HEK293 (cell line): Measurements from ENCODE around the gene RNF224.

ENCODE experiments used
- BCL11A ChIP-seq: fragments of 450-650 bp; formaldehyde crosslinking; IDR thresholded peaks from 2 replicates; pipeline ENCODE4 v1.5.1; 2016; ENCODE audit warnings: low read depth, missing biosample characterization, missing genetic modification characterization
- GLIS1 ChIP-seq: fragments of 450-650 bp; formaldehyde crosslinking; IDR thresholded peaks from 2 replicates; pipeline ENCODE4 v1.5.1; 2016; ENCODE audit warnings: missing biosample characterization, missing genetic modification characterization
- GLIS2 ChIP-seq: fragments of 450-650 bp; formaldehyde crosslinking; IDR thresholded peaks from 2 replicates; pipeline ENCODE4 v1.5.1; 2016; ENCODE audit warnings: missing biosample characterization, missing genetic modification characterization
- HOXD13 ChIP-seq: sonication (generic); formaldehyde crosslinking; IDR thresholded peaks from 2 replicates; pipeline ENCODE4 v1.8.0; 2022; ENCODE audit warnings: missing genetic modification reagents, borderline replicate concordance
- SCRT1 ChIP-seq: fragments of 450-650 bp; formaldehyde crosslinking; IDR thresholded peaks from 2 replicates; pipeline ENCODE4 v1.5.1; 2016; ENCODE audit warnings: missing biosample characterization, missing genetic modification characterization, borderline replicate concordance
- SCRT2 ChIP-seq: fragments of 450-650 bp; formaldehyde crosslinking; IDR thresholded peaks from 2 replicates; pipeline ENCODE4 v1.5.1; 2016; ENCODE audit warnings: missing biosample characterization, missing genetic modification characterization
- SP3 ChIP-seq: fragments of 450-650 bp; formaldehyde crosslinking; IDR thresholded peaks from 2 replicates; pipeline ENCODE4 v1.5.1; 2016; ENCODE audit warnings: missing biosample characterization, missing genetic modification characterization
- ZBTB1 ChIP-seq: fragments of 450-650 bp; formaldehyde crosslinking; IDR thresholded peaks from 2 replicates; pipeline ENCODE4 v1.5.1; 2016; ENCODE audit warnings: missing biosample characterization, missing genetic modification characterization
- ZBTB17 ChIP-seq: fragments of 450-650 bp; formaldehyde crosslinking; IDR thresholded peaks from 2 replicates; pipeline ENCODE4 v1.5.1; 2016; ENCODE audit warnings: missing biosample characterization, missing genetic modification characterization
- ZBTB21 ChIP-seq: fragments of 450-650 bp; formaldehyde crosslinking; IDR thresholded peaks from 2 replicates; pipeline ENCODE4 v1.5.1; 2017; ENCODE audit warnings: missing biosample characterization, missing genetic modification characterization
- ZFP3 ChIP-seq: fragments of 450-650 bp; formaldehyde crosslinking; IDR thresholded peaks from 2 replicates; pipeline ENCODE4 v1.5.1; 2016; ENCODE audit warnings: low read depth, missing biosample characterization, missing genetic modification characterization
- ZNF133 ChIP-seq: fragments of 450-650 bp; formaldehyde crosslinking; IDR thresholded peaks from 2 replicates; pipeline ENCODE4 v1.5.1; 2016; ENCODE audit warnings: missing biosample characterization, missing genetic modification characterization
- ZNF140 ChIP-seq: fragments of 450-650 bp; formaldehyde crosslinking; IDR thresholded peaks from 2 replicates; pipeline ENCODE4 v1.5.1; 2016; ENCODE audit warnings: missing biosample characterization, missing genetic modification characterization
- ZNF146 ChIP-seq: fragments of 450-650 bp; formaldehyde crosslinking; IDR thresholded peaks from 2 replicates; pipeline ENCODE4 v1.5.1; 2016; ENCODE audit warnings: missing biosample characterization, missing genetic modification characterization
- ZNF155 ChIP-seq: fragments of 450-650 bp; formaldehyde crosslinking; IDR thresholded peaks from 2 replicates; pipeline ENCODE4 v1.5.1; 2016; ENCODE audit warnings: missing biosample characterization, missing genetic modification characterization
- ZNF19 ChIP-seq: fragments of 450-650 bp; formaldehyde crosslinking; IDR thresholded peaks from 2 replicates; pipeline ENCODE4; 2016; ENCODE audit warnings: missing biosample characterization, missing genetic modification characterization, low read depth
- ZNF324 ChIP-seq: fragments of 450-650 bp; formaldehyde crosslinking; IDR thresholded peaks from 2 replicates; pipeline ENCODE4 v1.5.1; 2016; ENCODE audit warnings: missing biosample characterization, missing genetic modification characterization
- ZNF423 ChIP-seq: fragments of 450-650 bp; formaldehyde crosslinking; IDR thresholded peaks from 2 replicates; pipeline ENCODE4 v1.5.1; 2016; ENCODE audit warnings: missing biosample characterization, missing genetic modification characterization
- ZNF514 ChIP-seq: fragments of 450-650 bp; formaldehyde crosslinking; IDR thresholded peaks from 2 replicates; pipeline ENCODE4 v1.5.1; 2016; ENCODE audit warnings: missing biosample characterization, missing genetic modification characterization
- ZNF521 ChIP-seq: fragments of 450-650 bp; formaldehyde crosslinking; IDR thresholded peaks from 2 replicates; pipeline ENCODE4 v1.5.1; 2017; ENCODE audit warnings: missing biosample characterization, mild to moderate bottlenecking, missing genetic modification characterization
- ZNF777 ChIP-seq: fragments of 450-650 bp; formaldehyde crosslinking; IDR thresholded peaks from 2 replicates; pipeline ENCODE4 v1.5.1; 2017; ENCODE audit warnings: missing biosample characterization, missing genetic modification characterization, borderline replicate concordance
- ZNF792 ChIP-seq: fragments of 450-650 bp; formaldehyde crosslinking; IDR thresholded peaks from 2 replicates; pipeline ENCODE4 v1.5.1; 2016; ENCODE audit warnings: missing biosample characterization, missing genetic modification characterization
- ZXDB ChIP-seq: fragments of 450-650 bp; formaldehyde crosslinking; IDR thresholded peaks from 2 replicates; pipeline ENCODE4 v1.5.1; 2016; ENCODE audit warnings: missing biosample characterization, missing genetic modification characterization
- TF ChIP-seq, protein P1 (sequence below): fragments of 450-650 bp; formaldehyde crosslinking; IDR thresholded peaks from 2 replicates; pipeline ENCODE4 v1.5.1; 2016; ENCODE audit warnings: missing biosample characterization, missing genetic modification characterization
- TF ChIP-seq, protein P2 (sequence below): fragments of 450-650 bp; formaldehyde crosslinking; IDR thresholded peaks from 2 replicates; pipeline ENCODE4 v1.5.1; 2017; ENCODE audit warnings: missing biosample characterization, missing genetic modification characterization
- TF ChIP-seq, protein P3 (sequence below): fragments of 450-650 bp; formaldehyde crosslinking; IDR thresholded peaks from 2 replicates; pipeline ENCODE4 v1.5.1; 2016; ENCODE audit warnings: missing biosample characterization, missing genetic modification characterization, borderline replicate concordance
- TF ChIP-seq, protein P4 (sequence below): fragments of 450-650 bp; formaldehyde crosslinking; IDR thresholded peaks from 2 replicates; pipeline ENCODE4 v1.5.1; 2017; ENCODE audit warnings: missing biosample characterization, missing genetic modification characterization
- TF ChIP-seq, protein P5 (sequence below): fragments of 450-650 bp; formaldehyde crosslinking; IDR thresholded peaks from 2 replicates; pipeline ENCODE4 v1.5.0; 2017; ENCODE audit warnings: missing biosample characterization, missing genetic modification characterization, borderline replicate concordance

The RNF224 gene

DNA sequence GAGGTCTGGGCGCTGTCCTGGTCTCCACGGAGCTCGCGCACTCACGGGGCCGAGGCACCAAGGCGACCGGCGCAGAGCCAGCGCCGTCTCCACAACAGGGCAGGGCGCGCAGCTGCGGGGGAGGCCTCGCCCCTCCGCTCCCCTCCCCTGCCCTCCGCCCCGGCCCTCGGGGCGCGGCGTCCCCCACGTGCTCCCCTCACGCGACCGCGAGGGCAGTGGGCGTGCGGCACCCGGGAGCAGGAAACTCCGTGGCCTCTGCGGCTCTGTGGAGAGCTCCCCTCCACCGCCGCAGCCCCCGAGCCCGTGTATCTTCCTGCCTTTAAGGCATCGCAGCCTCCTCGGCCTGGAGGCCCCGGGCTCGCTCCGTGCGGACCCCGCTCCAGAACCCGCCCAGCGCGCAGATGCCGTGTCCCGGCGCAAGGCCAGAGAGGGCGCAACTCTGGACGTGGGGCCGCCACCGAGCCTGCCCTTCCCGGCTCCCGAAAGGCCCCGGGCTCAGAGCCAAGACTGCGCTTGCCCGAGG lies 13.1 kb downstream of the RNF224 start (continued):
- TF ChIP-seq ZXDB (tag by site-specific recombination) (peak; percentile 92), GLIS2 (peak; percentile 97), ZNF155 (tag by site-specific recombination) (no peak), ZNF423 (0 out of 2 replicates have a peak, but pooled peaks have one; percentile 10), BCL11A (tag by site-specific recombination) (no peak), ZNF777 (tag by site-specific recombination) (peak; percentile 86), SP3 (tag by site-specific recombination) (peak; percentile 57), ZNF521 (tag by site-specific recombination) (no peak), ZBTB1 (tag by site-specific recombination) (peak; percentile 29; the same call in 1 of the 2 replicates), ZFP3 (no peak), ZNF19 (no peak), ZBTB21 (0 out of 2 replicates have a peak, but pooled peaks have one; percentile 27), ZBTB17 (tag by site-specific recombination) (peak; percentile 40; the same call in 1 of the 2 replicates), SCRT1 (no peak), ZNF792 (no peak), ZNF133 (no peak), ZNF140 (tag by site-specific recombination) (no peak), ZNF324 (tag by site-specific recombination) (peak; percentile 93), GLIS1 (peak; percentile 88), SCRT2 (0 out of 2 replicates have a peak, but pooled peaks have one; percentile 35), ZNF146 (peak; percentile 22; the same call in 1 of the 2 replicates), HOXD13 (no peak), ZNF514 (tag by site-specific recombination) (no peak)
- TF ChIP-seq, protein P1, sequence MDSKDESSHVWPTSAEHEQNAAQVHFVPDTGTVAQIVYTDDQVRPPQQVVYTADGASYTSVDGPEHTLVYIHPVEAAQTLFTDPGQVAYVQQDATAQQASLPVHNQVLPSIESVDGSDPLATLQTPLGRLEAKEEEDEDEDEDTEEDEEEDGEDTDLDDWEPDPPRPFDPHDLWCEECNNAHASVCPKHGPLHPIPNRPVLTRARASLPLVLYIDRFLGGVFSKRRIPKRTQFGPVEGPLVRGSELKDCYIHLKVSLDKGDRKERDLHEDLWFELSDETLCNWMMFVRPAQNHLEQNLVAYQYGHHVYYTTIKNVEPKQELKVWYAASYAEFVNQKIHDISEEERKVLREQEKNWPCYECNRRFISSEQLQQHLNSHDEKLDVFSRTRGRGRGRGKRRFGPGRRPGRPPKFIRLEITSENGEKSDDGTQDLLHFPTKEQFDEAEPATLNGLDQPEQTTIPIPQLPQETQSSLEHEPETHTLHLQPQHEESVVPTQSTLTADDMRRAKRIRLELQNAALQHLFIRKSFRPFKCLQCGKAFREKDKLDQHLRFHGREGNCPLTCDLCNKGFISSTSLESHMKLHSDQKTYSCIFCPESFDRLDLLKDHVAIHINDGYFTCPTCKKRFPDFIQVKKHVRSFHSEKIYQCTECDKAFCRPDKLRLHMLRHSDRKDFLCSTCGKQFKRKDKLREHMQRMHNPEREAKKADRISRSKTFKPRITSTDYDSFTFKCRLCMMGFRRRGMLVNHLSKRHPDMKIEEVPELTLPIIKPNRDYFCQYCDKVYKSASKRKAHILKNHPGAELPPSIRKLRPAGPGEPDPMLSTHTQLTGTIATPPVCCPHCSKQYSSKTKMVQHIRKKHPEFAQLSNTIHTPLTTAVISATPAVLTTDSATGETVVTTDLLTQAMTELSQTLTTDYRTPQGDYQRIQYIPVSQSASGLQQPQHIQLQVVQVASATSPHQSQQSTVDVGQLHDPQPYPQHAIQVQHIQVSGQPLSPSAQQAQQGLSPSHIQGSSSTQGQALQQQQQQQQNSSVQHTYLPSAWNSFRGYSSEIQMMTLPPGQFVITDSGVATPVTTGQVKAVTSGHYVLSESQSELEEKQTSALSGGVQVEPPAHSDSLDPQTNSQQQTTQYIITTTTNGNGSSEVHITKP (tag by site-specific recombination) = peak; percentile 71
- TF ChIP-seq, protein P2, sequence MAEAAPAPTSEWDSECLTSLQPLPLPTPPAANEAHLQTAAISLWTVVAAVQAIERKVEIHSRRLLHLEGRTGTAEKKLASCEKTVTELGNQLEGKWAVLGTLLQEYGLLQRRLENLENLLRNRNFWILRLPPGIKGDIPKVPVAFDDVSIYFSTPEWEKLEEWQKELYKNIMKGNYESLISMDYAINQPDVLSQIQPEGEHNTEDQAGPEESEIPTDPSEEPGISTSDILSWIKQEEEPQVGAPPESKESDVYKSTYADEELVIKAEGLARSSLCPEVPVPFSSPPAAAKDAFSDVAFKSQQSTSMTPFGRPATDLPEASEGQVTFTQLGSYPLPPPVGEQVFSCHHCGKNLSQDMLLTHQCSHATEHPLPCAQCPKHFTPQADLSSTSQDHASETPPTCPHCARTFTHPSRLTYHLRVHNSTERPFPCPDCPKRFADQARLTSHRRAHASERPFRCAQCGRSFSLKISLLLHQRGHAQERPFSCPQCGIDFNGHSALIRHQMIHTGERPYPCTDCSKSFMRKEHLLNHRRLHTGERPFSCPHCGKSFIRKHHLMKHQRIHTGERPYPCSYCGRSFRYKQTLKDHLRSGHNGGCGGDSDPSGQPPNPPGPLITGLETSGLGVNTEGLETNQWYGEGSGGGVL (tag by site-specific recombination) = peak; percentile 97
- TF ChIP-seq, protein P3, sequence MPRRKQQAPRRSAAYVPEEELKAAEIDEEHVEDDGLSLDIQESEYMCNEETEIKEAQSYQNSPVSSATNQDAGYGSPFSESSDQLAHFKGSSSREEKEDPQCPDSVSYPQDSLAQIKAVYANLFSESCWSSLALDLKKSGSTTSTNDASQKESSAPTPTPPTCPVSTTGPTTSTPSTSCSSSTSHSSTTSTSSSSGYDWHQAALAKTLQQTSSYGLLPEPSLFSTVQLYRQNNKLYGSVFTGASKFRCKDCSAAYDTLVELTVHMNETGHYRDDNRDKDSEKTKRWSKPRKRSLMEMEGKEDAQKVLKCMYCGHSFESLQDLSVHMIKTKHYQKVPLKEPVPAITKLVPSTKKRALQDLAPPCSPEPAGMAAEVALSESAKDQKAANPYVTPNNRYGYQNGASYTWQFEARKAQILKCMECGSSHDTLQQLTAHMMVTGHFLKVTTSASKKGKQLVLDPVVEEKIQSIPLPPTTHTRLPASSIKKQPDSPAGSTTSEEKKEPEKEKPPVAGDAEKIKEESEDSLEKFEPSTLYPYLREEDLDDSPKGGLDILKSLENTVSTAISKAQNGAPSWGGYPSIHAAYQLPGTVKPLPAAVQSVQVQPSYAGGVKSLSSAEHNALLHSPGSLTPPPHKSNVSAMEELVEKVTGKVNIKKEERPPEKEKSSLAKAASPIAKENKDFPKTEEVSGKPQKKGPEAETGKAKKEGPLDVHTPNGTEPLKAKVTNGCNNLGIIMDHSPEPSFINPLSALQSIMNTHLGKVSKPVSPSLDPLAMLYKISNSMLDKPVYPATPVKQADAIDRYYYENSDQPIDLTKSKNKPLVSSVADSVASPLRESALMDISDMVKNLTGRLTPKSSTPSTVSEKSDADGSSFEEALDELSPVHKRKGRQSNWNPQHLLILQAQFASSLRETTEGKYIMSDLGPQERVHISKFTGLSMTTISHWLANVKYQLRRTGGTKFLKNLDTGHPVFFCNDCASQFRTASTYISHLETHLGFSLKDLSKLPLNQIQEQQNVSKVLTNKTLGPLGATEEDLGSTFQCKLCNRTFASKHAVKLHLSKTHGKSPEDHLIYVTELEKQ (tag by site-specific recombination) = peak; percentile 63; the same call in 1 of the 2 replicates
- TF ChIP-seq, protein P4, sequence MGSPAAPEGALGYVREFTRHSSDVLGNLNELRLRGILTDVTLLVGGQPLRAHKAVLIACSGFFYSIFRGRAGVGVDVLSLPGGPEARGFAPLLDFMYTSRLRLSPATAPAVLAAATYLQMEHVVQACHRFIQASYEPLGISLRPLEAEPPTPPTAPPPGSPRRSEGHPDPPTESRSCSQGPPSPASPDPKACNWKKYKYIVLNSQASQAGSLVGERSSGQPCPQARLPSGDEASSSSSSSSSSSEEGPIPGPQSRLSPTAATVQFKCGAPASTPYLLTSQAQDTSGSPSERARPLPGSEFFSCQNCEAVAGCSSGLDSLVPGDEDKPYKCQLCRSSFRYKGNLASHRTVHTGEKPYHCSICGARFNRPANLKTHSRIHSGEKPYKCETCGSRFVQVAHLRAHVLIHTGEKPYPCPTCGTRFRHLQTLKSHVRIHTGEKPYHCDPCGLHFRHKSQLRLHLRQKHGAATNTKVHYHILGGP (tag by site-specific recombination) = no peak
- TF ChIP-seq, protein P5, sequence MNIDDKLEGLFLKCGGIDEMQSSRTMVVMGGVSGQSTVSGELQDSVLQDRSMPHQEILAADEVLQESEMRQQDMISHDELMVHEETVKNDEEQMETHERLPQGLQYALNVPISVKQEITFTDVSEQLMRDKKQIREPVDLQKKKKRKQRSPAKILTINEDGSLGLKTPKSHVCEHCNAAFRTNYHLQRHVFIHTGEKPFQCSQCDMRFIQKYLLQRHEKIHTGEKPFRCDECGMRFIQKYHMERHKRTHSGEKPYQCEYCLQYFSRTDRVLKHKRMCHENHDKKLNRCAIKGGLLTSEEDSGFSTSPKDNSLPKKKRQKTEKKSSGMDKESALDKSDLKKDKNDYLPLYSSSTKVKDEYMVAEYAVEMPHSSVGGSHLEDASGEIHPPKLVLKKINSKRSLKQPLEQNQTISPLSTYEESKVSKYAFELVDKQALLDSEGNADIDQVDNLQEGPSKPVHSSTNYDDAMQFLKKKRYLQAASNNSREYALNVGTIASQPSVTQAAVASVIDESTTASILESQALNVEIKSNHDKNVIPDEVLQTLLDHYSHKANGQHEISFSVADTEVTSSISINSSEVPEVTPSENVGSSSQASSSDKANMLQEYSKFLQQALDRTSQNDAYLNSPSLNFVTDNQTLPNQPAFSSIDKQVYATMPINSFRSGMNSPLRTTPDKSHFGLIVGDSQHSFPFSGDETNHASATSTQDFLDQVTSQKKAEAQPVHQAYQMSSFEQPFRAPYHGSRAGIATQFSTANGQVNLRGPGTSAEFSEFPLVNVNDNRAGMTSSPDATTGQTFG (tag by site-specific recombination) = no peak
